Measurements from ENCODE around the gene SWAP70. TPM values are rescaled to one million over a fixed set of nuclear protein-coding genes. Genes with fewer than 3 reads are reported as not detected.

The SWAP70 gene
- total and polyA plus RNA-seq, 9 of the 15 experiments (the other 6 are each of a cell fraction or from before 2014, with no cell fraction given): 1.7 to 4.9 (median 3.9) TPM

GRCh38 chr11:9789910-9790309 lies 126.0 kb downstream of the SWAP70 start (continued):
- TF ChIP-seq IRF9 (tag; IDR thresholded peaks at IDR 0.05): no peak
- no peak for TF ChIP-seq ERF (CRISPR knock-in tag; IDR thresholded peaks at IDR 0.05)
- peak; percentile 88 for TF ChIP-seq TCF3 (CRISPR knock-in tag; IDR thresholded peaks at IDR 0.05)
- TF ChIP-seq E2F5 (CRISPR knock-in tag; IDR thresholded peaks at IDR 0.05): no peak
- TF ChIP-seq SUPT5H (IDR thresholded peaks at IDR 0.05): no peak
- TF ChIP-seq ZNF143 (CRISPR knock-in tag; IDR thresholded peaks at IDR 0.05): no peak
- no peak for TF ChIP-seq PHF8 (IDR thresholded peaks at IDR 0.05; ENCODE audit: borderline replicate concordance, low read length)
- TF ChIP-seq NFRKB (IDR thresholded peaks at IDR 0.05; ENCODE audit: low read depth): no peak
- no peak for TF ChIP-seq CHCHD3 (CRISPR knock-in tag; IDR thresholded peaks at IDR 0.05)
- peak; percentile 61 for TF ChIP-seq SMAD4 (CRISPR knock-in tag; conservative IDR thresholded peaks at IDR 0.05)
- TF ChIP-seq PHF20 (IDR thresholded peaks at IDR 0.05; ENCODE audit: partially characterized antibody): no peak
- 0 out of 2 replicates have a peak, but pooled peaks have one; percentile 54 for TF ChIP-seq TEAD2 (tag; IDR thresholded peaks at IDR 0.05)
- TF ChIP-seq SNIP1 (IDR thresholded peaks at IDR 0.05; ENCODE audit: low read depth): no peak
- no peak for TF ChIP-seq NRF1 (conservative IDR thresholded peaks at IDR 0.05 in 1 of 2, IDR thresholded peaks at IDR 0.05 in 1 of 2)
- no peak for TF ChIP-seq ZNF212 (CRISPR knock-in tag; IDR thresholded peaks at IDR 0.05)
- no peak for TF ChIP-seq HIVEP1 (CRISPR knock-in tag; IDR thresholded peaks at IDR 0.05)
- no peak for TF ChIP-seq PHB (CRISPR knock-in tag; IDR thresholded peaks at IDR 0.05)
- no peak for TF ChIP-seq ZNF184 (CRISPR knock-in tag; IDR thresholded peaks at IDR 0.05)
- no peak for TF ChIP-seq ZFP36 (IDR thresholded peaks at IDR 0.05; ENCODE audit: low read depth, low read length, partially characterized antibody)
- TF ChIP-seq ETV1 (tag; conservative IDR thresholded peaks at IDR 0.05; ENCODE audit: low read depth): no peak
- TF ChIP-seq GTF2F1 (IDR thresholded peaks at IDR 0.05; ENCODE audit: low read depth, low read length): no peak
- no peak for TF ChIP-seq PRMT5 (CRISPR knock-in tag; IDR thresholded peaks at IDR 0.05)
- no peak for TF ChIP-seq EZH2 (IDR thresholded peaks at IDR 0.05; ENCODE audit: borderline replicate concordance, low read depth, low read length)

Measured in K562 (cell line).